ENCODE results near the gene GRIN2C. TPM values are rescaled to one million over a fixed set of nuclear protein-coding genes. Genes with fewer than 3 reads are reported as not detected.

The GRIN2C gene
- polyA plus RNA-seq, 4 donors, result 0.28 to 0.37 TPM; not detected in 2

- Histone ChIP-seq H3K4me3 (ENCODE audit: low read depth in 1 of 3, low read length in 3 of 3) (no peak overlapping the region), H3K4me1 (ENCODE audit: control insufficient read depth in 3 of 3, insufficient read depth in 2 of 3, low read depth in 1 of 3, low read length in 2 of 3) (peaks cover 0 to 13% (median 3%) of the 10 kb centered on the region in 3 donors), H3K27ac (ENCODE audit: low read depth in 1 of 3, low read length in 2 of 3) (no peak overlapping the region), H3K36me3 (ENCODE audit: control insufficient read depth in 3 of 3, insufficient read depth in 2 of 3, low read depth in 1 of 3, low read length in 3 of 3) (no peaks in the 10 kb centered on the region), H3K27me3 (ENCODE audit: control insufficient read depth in 3 of 3, insufficient read depth in 3 of 3, low read length in 3 of 3) (peaks cover 0 to 88% (median 49%) of the 10 kb centered on the region in 3 donors), H3K9me3 (ENCODE audit: control insufficient read depth in 2 of 2, insufficient read depth in 1 of 2, low read depth in 1 of 2, low read length in 1 of 2) (no peaks in the 10 kb centered on the region)
- no peak for DNase-seq
- no peak for FAIRE-seq
- WGBS, 3 donors, result 51 to 64% (median 61%) methylated on average over 4 of the region's 4 CpGs
These were observed 2.5 kb downstream of the GRIN2C start for GRCh38 chr17:74857191-74857590.

- 70 to 80% (median 76%) methylated on average over 7 of the region's 7 CpGs for WGBS, 3 donors
- DNase-seq, result no peak
- FAIRE-seq, result no peak
- no peaks in the 10 kb centered on the region for H3K36me3 ChIP-seq (ENCODE audit: control insufficient read depth in 3 of 3, insufficient read depth in 2 of 3, low read depth in 1 of 3, low read length in 3 of 3)
- H3K4me3 ChIP-seq (ENCODE audit: low read depth in 1 of 3, low read length in 3 of 3), result no peak overlapping the region
- H3K9me3 ChIP-seq (ENCODE audit: control insufficient read depth in 2 of 2, insufficient read depth in 1 of 2, low read depth in 1 of 2, low read length in 1 of 2), result no peaks in the 10 kb centered on the region
- H3K27me3 ChIP-seq (ENCODE audit: control insufficient read depth in 3 of 3, insufficient read depth in 3 of 3, low read length in 3 of 3), result peaks cover 0 to 90% (median 51%) of the 10 kb centered on the region in 3 donors
- no peak overlapping the region for H3K27ac ChIP-seq (ENCODE audit: low read depth in 1 of 3, low read length in 2 of 3)
- H3K4me1 ChIP-seq (ENCODE audit: control insufficient read depth in 3 of 3, insufficient read depth in 2 of 3, low read depth in 1 of 3, low read length in 2 of 3), result peaks cover 0 to 7% (median 3%) of the 10 kb centered on the region in 3 donors
These were observed 3.6 kb downstream of the GRIN2C start for GRCh38 chr17:74856112-74856511.

- FAIRE-seq (no peak), DNase-seq (no peak)
- H3K4me1 ChIP-seq (ENCODE audit: control insufficient read depth in 3 of 3, insufficient read depth in 2 of 3, low read depth in 1 of 3, low read length in 2 of 3), result no peaks in the 10 kb centered on the region
- no peak overlapping the region for H3K4me3 ChIP-seq (ENCODE audit: low read depth in 1 of 3, low read length in 3 of 3)
- H3K27ac ChIP-seq (ENCODE audit: low read depth in 1 of 3, low read length in 2 of 3), result no peak overlapping the region
- 78 to 83% (median 82%) methylated on average over 4 of the region's 4 CpGs for WGBS, 3 donors
- no peaks in the 10 kb centered on the region for H3K9me3 ChIP-seq (ENCODE audit: control insufficient read depth in 2 of 2, insufficient read depth in 1 of 2, low read depth in 1 of 2, low read length in 1 of 2)
- H3K36me3 ChIP-seq (ENCODE audit: control insufficient read depth in 3 of 3, insufficient read depth in 2 of 3, low read depth in 1 of 3, low read length in 3 of 3), result no peaks in the 10 kb centered on the region
- H3K27me3 ChIP-seq (ENCODE audit: control insufficient read depth in 3 of 3, insufficient read depth in 3 of 3, low read length in 3 of 3), result peaks cover 0 to 90% (median 47%) of the 10 kb centered on the region in 3 donors
These were observed 4.4 kb downstream of the GRIN2C start for GRCh38 chr17:74855323-74855722.

GRCh38 chr17:74854792-74855191, 4.9 kb downstream of the GRIN2C start:
- H3K27me3 ChIP-seq (ENCODE audit: control insufficient read depth in 3 of 3, insufficient read depth in 3 of 3, low read length in 3 of 3), result peaks cover 0 to 85% (median 42%) of the 10 kb centered on the region in 3 donors
- H3K4me1 ChIP-seq (ENCODE audit: control insufficient read depth in 3 of 3, insufficient read depth in 2 of 3, low read depth in 1 of 3, low read length in 2 of 3), result no peaks in the 10 kb centered on the region
- H3K27ac ChIP-seq (ENCODE audit: low read depth in 1 of 3, low read length in 2 of 3), result no peak overlapping the region
- H3K36me3 ChIP-seq (ENCODE audit: control insufficient read depth in 3 of 3, insufficient read depth in 2 of 3, low read depth in 1 of 3, low read length in 3 of 3), result no peaks in the 10 kb centered on the region
- no peak overlapping the region for H3K4me3 ChIP-seq (ENCODE audit: low read depth in 1 of 3, low read length in 3 of 3)
- H3K9me3 ChIP-seq (ENCODE audit: control insufficient read depth in 2 of 2, insufficient read depth in 1 of 2, low read depth in 1 of 2, low read length in 1 of 2), result no peaks in the 10 kb centered on the region
- FAIRE-seq (no peak), DNase-seq (no peak)
- 82 to 87% (median 86%) methylated on average over 11 to 17 of the region's 17 CpGs for WGBS, 3 donors

GRCh38 chr17:74853669-74854068, 6.0 kb downstream of the GRIN2C start:
- H3K27me3 ChIP-seq (ENCODE audit: control insufficient read depth in 3 of 3, insufficient read depth in 3 of 3, low read length in 3 of 3), result peaks cover 0 to 75% (median 37%) of the 10 kb centered on the region in 3 donors
- no peak for FAIRE-seq
- DNase-seq, result no peak
- H3K36me3 ChIP-seq (ENCODE audit: control insufficient read depth in 3 of 3, insufficient read depth in 2 of 3, low read depth in 1 of 3, low read length in 3 of 3), result no peaks in the 10 kb centered on the region
- no peaks in the 10 kb centered on the region for H3K4me1 ChIP-seq (ENCODE audit: control insufficient read depth in 3 of 3, insufficient read depth in 2 of 3, low read depth in 1 of 3, low read length in 2 of 3)
- no peaks in the 10 kb centered on the region for H3K9me3 ChIP-seq (ENCODE audit: control insufficient read depth in 2 of 2, insufficient read depth in 1 of 2, low read depth in 1 of 2, low read length in 1 of 2)
- 77 to 82% (median 78%) methylated on average over 8 of the region's 8 CpGs for WGBS, 3 donors
- H3K27ac ChIP-seq (ENCODE audit: low read depth in 1 of 3, low read length in 2 of 3), result no peak overlapping the region
- no peak overlapping the region for H3K4me3 ChIP-seq (ENCODE audit: low read depth in 1 of 3, low read length in 3 of 3)

GRCh38 chr17:74853048-74853397, 6.7 kb downstream of the GRIN2C start:
- no peak overlapping the region for H3K4me3 ChIP-seq (ENCODE audit: low read depth in 1 of 3, low read length in 3 of 3)
- DNase-seq (no peak), FAIRE-seq (no peak)
- WGBS, 3 donors, result 14 to 17% (median 14%) methylated on average over 9 of the region's 9 CpGs
- peaks cover 0 to 69% (median 35%) of the 10 kb centered on the region in 3 donors for H3K27me3 ChIP-seq (ENCODE audit: control insufficient read depth in 3 of 3, insufficient read depth in 3 of 3, low read length in 3 of 3)
- H3K36me3 ChIP-seq (ENCODE audit: control insufficient read depth in 3 of 3, insufficient read depth in 2 of 3, low read depth in 1 of 3, low read length in 3 of 3), result no peaks in the 10 kb centered on the region
- no peak overlapping the region for H3K27ac ChIP-seq (ENCODE audit: low read depth in 1 of 3, low read length in 2 of 3)
- H3K4me1 ChIP-seq (ENCODE audit: control insufficient read depth in 3 of 3, insufficient read depth in 2 of 3, low read depth in 1 of 3, low read length in 2 of 3), result no peaks in the 10 kb centered on the region
- no peaks in the 10 kb centered on the region for H3K9me3 ChIP-seq (ENCODE audit: control insufficient read depth in 2 of 2, insufficient read depth in 1 of 2, low read depth in 1 of 2, low read length in 1 of 2)

GRCh38 chr17:74852237-74853047, 7.2 kb downstream of the GRIN2C start:
- Histone ChIP-seq H3K27me3 (ENCODE audit: control insufficient read depth in 3 of 3, insufficient read depth in 3 of 3, low read length in 3 of 3) (peaks cover 0 to 63% (median 32%) of the 10 kb centered on the region in 3 donors), H3K4me3 (ENCODE audit: low read depth in 1 of 3, low read length in 3 of 3) (no peak overlapping the region), H3K9me3 (ENCODE audit: control insufficient read depth in 2 of 2, insufficient read depth in 1 of 2, low read depth in 1 of 2, low read length in 1 of 2) (no peaks in the 10 kb centered on the region), H3K27ac (ENCODE audit: low read depth in 1 of 3, low read length in 2 of 3) (no peak overlapping the region), H3K36me3 (ENCODE audit: control insufficient read depth in 3 of 3, insufficient read depth in 2 of 3, low read depth in 1 of 3, low read length in 3 of 3) (no peaks in the 10 kb centered on the region), H3K4me1 (ENCODE audit: control insufficient read depth in 3 of 3, insufficient read depth in 2 of 3, low read depth in 1 of 3, low read length in 2 of 3) (no peaks in the 10 kb centered on the region)
- 11 to 18% (median 16%) methylated on average over 44 to 76 of the region's 76 CpGs for WGBS, 3 donors
- FAIRE-seq (no peak), DNase-seq (peak; percentile 48 to 79)

GRCh38 chr17:74851612-74852236, 8.0 kb downstream of the GRIN2C start:
- DNase-seq, result peak in 1 of 2 donors; percentile 24
- WGBS, 3 donors, result 43 to 55% (median 46%) methylated on average over 21 to 29 of the region's 29 CpGs
- no peak overlapping the region for H3K4me3 ChIP-seq (ENCODE audit: low read depth in 1 of 3, low read length in 3 of 3)

More at GRCh38 chr17:74851612-74852236, 8.0 kb downstream of the GRIN2C start:
- Histone ChIP-seq H3K27me3 (ENCODE audit: control insufficient read depth in 3 of 3, insufficient read depth in 3 of 3, low read length in 3 of 3) (peaks cover 0 to 56% (median 32%) of the 10 kb centered on the region in 3 donors), H3K4me1 (ENCODE audit: control insufficient read depth in 3 of 3, insufficient read depth in 2 of 3, low read depth in 1 of 3, low read length in 2 of 3) (no peaks in the 10 kb centered on the region), H3K36me3 (ENCODE audit: control insufficient read depth in 3 of 3, insufficient read depth in 2 of 3, low read depth in 1 of 3, low read length in 3 of 3) (no peaks in the 10 kb centered on the region), H3K9me3 (ENCODE audit: control insufficient read depth in 2 of 2, insufficient read depth in 1 of 2, low read depth in 1 of 2, low read length in 1 of 2) (no peaks in the 10 kb centered on the region), H3K27ac (ENCODE audit: low read depth in 1 of 3, low read length in 2 of 3) (no peak overlapping the region)
- FAIRE-seq, result no peak

Measured in small intestine (tissue), 7 donors.